AG10803 (cell line): ENCODE data around the gene FOXP1.

Experiments used
- DNase-seq: peaks from one replicate; pipeline ENCODE4 v3.0.0; 2010; ENCODE audit warnings: low read depth
- H3K4me3 ChIP-seq: 2 replicates; pipeline ENCODE4 v1.5.1; 2011; ENCODE audit warnings: mild to moderate bottlenecking, low read length, control low read depth
- CTCF ChIP-seq: conservative IDR thresholded peaks from 2 replicates; pipeline ENCODE4 v1.5.1; 2011; ENCODE audit warnings: mild to moderate bottlenecking, low read length, control low read depth, inconsistent platforms

FOXP1 gene

GRCh38 chr3:71465371-71466036, 118.0 kb downstream of the FOXP1 start:
- no peak for TF ChIP-seq CTCF
- no peak for DNase-seq
- no peak overlapping the region for H3K4me3 ChIP-seq

GRCh38 chr3:71464613-71465012, 118.9 kb downstream of the FOXP1 start:
- H3K4me3 ChIP-seq: no peak overlapping the region
- no peak for DNase-seq
- no peak for TF ChIP-seq CTCF

DNA sequence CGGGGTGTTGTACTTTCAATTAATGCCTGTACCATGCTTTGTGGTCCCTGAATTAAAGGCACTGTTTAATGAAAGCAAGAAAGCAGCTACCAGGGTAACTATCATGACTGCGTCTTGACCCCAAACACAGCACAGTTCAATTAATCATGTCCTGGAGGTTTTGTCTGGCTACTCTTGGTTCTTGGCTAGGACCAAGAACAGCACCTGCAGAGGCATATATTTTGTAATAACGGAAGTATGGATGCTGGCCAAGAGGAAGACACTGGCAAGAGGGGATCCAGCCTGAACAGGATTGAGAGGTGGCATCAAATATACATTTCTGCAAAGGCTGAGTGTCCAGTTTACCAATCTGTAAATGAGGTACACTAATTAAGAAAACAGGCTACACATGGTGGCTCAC, 119.9 kb downstream of the FOXP1 start:
- TF ChIP-seq CTCF: no peak
- DNase-seq: no peak
- no peak overlapping the region for H3K4me3 ChIP-seq

- H3K4me3 ChIP-seq: no peak overlapping the region
- TF ChIP-seq CTCF: no peak
- peak; percentile 57 for DNase-seq
Measured at GRCh38 chr3:71462586-71462985, 120.9 kb downstream of the FOXP1 start.

GRCh38 chr3:71461749-71462483, 121.6 kb downstream of the FOXP1 start:
- peak; percentile 43 for DNase-seq
- TF ChIP-seq CTCF: no peak
- no peak overlapping the region for H3K4me3 ChIP-seq

DNA sequence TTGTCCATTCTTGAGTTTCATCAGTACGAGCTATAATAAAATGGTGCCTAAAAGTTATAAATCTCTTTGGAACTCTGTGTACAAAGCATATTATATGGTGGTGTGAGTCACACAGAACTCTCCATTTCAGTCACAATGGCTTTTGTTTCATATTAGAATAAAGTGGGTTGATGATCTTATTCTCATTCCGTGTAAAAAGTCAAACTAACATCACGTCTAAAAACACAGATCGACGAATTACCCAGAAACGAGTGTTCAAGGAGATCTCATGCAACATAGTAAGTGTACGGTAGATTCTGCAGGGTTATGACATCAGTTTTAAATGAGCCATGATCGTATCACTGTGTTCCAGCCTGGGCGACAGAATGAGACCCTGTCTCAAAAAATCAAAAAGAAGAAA, 122.4 kb downstream of the FOXP1 start:
- H3K4me3 ChIP-seq: no peak overlapping the region
- no peak for DNase-seq
- no peak for TF ChIP-seq CTCF

- no peak for TF ChIP-seq CTCF
- DNase-seq: no peak
- H3K4me3 ChIP-seq: no peak overlapping the region
Measured at GRCh38 chr3:71458895-71459294, 124.6 kb downstream of the FOXP1 start.
